HG03095 (cell line): ENCODE results near the gene TEX9.
"Not testable (repeated sequence)": the region's sequence is repeated elsewhere in the genome, so short reads cannot be mapped to it uniquely, and the experiment has no call there.

ENCODE experiments used
- ATAC-seq: cut with Tn5 transposase; IDR thresholded peaks from one replicate; pipeline ENCODE4 v1.9.1; 2021; ENCODE audit warnings: moderate library complexity; ENCODE audit not compliant: unreplicated experiment

Gene TEX9

GRCh38 chr15:56361987-56362386 lies 3.2 kb upstream of the TEX9 start:
- no peak for ATAC-seq

- no peak for ATAC-seq
These were observed 985 bp downstream of the TEX9 start for GRCh38 chr15:56366211-56366610.

- no peak for ATAC-seq
These were observed 1.9 kb downstream of the TEX9 start for GRCh38 chr15:56367156-56367555.

GRCh38 chr15:56369234-56369633 lies 4.0 kb downstream of the TEX9 start:
- no peak for ATAC-seq

- peak; percentile 91 for ATAC-seq
These were observed 6.4 kb downstream of the TEX9 start for GRCh38 chr15:56371495-56372147.

- not testable (repeated sequence) for ATAC-seq
These were observed 9.5 kb downstream of the TEX9 start for GRCh38 chr15:56374693-56375092.

GRCh38 chr15:56377822-56378221 lies 12.6 kb downstream of the TEX9 start:
- not testable (repeated sequence) for ATAC-seq

GRCh38 chr15:56383010-56383409 lies 17.8 kb downstream of the TEX9 start:
- ATAC-seq = no peak

GRCh38 chr15:56385908-56386307 lies 20.7 kb downstream of the TEX9 start:
- no peak for ATAC-seq

- ATAC-seq = no peak
These were observed 25.6 kb downstream of the TEX9 start for GRCh38 chr15:56390739-56391267.

- ATAC-seq = no peak
These were observed 28.1 kb downstream of the TEX9 start for GRCh38 chr15:56393277-56393676.

GRCh38 chr15:56394909-56395308 lies 29.7 kb downstream of the TEX9 start:
- no peak for ATAC-seq

- not testable (repeated sequence) for ATAC-seq
These were observed 32.1 kb downstream of the TEX9 start for GRCh38 chr15:56397325-56397724.

- not testable (repeated sequence) for ATAC-seq
These were observed 34.0 kb downstream of the TEX9 start for GRCh38 chr15:56399209-56399608.

GRCh38 chr15:56410721-56411120 lies 45.5 kb downstream of the TEX9 start:
- ATAC-seq = no peak

- no peak for ATAC-seq
These were observed 46.0 kb downstream of the TEX9 start for GRCh38 chr15:56411122-56411749.

- not testable (repeated sequence) for ATAC-seq
These were observed 48.0 kb downstream of the TEX9 start for GRCh38 chr15:56413114-56413733.

- no peak for ATAC-seq
These were observed 60.0 kb downstream of the TEX9 start for GRCh38 chr15:56425276-56425675.

- ATAC-seq = no peak
These were observed 60.8 kb downstream of the TEX9 start for GRCh38 chr15:56425976-56426375.

GRCh38 chr15:56428821-56429458 lies 63.7 kb downstream of the TEX9 start:
- no peak for ATAC-seq

GRCh38 chr15:56432304-56432703 lies 67.1 kb downstream of the TEX9 start:
- no peak for ATAC-seq
